CD4-positive, alpha-beta T cell (primary cell): Measurements from ENCODE around the gene KIF5C. TPM values are rescaled to one million over a fixed set of nuclear protein-coding genes. Genes with fewer than 3 reads are reported as not detected.

Experiments used
- ATAC-seq: fragments of 200-7000 bp; cut with Tn5 transposase; one replicate; pipeline ENCODE4 v1.10.0; 2022; ENCODE audit warnings: mild to moderate bottlenecking; ENCODE audit not compliant: poor library complexity
- CTCF ChIA-PET: fragments of 350-600 bp; sonication (Branson Sonifier 250); formaldehyde crosslinking; loops from one replicate; lab custom pipeline; 2021; ENCODE audit warnings: antibody characterized with exemption, inconsistent platforms; lab: Charles Lee
- POLR2A ChIA-PET: fragments of 350-600 bp; sonication (Branson Sonifier 250); formaldehyde crosslinking; loops from one replicate; lab custom pipeline; 2021; ENCODE audit warnings: antibody characterized with exemption, inconsistent platforms; lab: Charles Lee
- DNase-seq, 14 experiments: peaks; one replicate each; pipeline ENCODE4 v3.0.0-alpha.2; 2013 to 2020; ENCODE audit warnings: mixed read lengths in 2 of 14
- H3K27ac ChIP-seq, 2 donors: one replicate each; pipeline versions ENCODE4 v1.5.1 to v1.7.0; 2013; ENCODE audit warnings: low read length in 2 of 2, low read depth in 1 of 2, mild to moderate bottlenecking in 1 of 2
- H3K27me3 ChIP-seq, 2 experiments: 1 replicate in 1 of 2; 2 replicates in 1 of 2; pipeline versions ENCODE4 v1.6.1 to v1.7.0; 2013; ENCODE audit warnings: low read length in 2 of 2, control low read depth in 1 of 2, mild to moderate bottlenecking in 1 of 2, moderate library complexity in 1 of 2; ENCODE audit not compliant: insufficient read depth in 2 of 2, control insufficient read depth in 1 of 2
- H3K36me3 ChIP-seq: one replicate; pipeline ENCODE4 v1.6.1; 2013; ENCODE audit warnings: low read length, control low read depth; ENCODE audit not compliant: insufficient read depth
- H3K4me1 ChIP-seq: one replicate; pipeline ENCODE4 v1.6.1; 2013; ENCODE audit warnings: low read length, control low read depth; ENCODE audit not compliant: insufficient read depth
- H3K4me3 ChIP-seq: one replicate; pipeline ENCODE4 v1.5.1; 2013; ENCODE audit warnings: mild to moderate bottlenecking, low read length, moderate library complexity
- H3K9me3 ChIP-seq, 2 experiments: 1 replicate in 1 of 2; 2 replicates in 1 of 2; pipeline versions ENCODE4 v1.6.1 to v1.7.0; 2013; ENCODE audit warnings: low read length in 2 of 2, mild to moderate bottlenecking in 2 of 2, control low read depth in 1 of 2, moderate library complexity in 1 of 2; ENCODE audit not compliant: control insufficient read depth in 1 of 2, insufficient read depth in 1 of 2
- H3K27ac Mint-ChIP-seq: one replicate; pipeline ENCODE4 v1.8.0; 2020; ENCODE audit warnings: mixed read lengths
- H3K27me3 Mint-ChIP-seq: one replicate; pipeline ENCODE4 v1.8.0; 2021; ENCODE audit warnings: mixed read lengths
- H3K36me3 Mint-ChIP-seq: one replicate; pipeline ENCODE4 v1.8.0; 2021; ENCODE audit warnings: low read depth, mixed read lengths
- H3K4me1 Mint-ChIP-seq: one replicate; pipeline ENCODE4 v1.8.0; 2021; ENCODE audit warnings: low read depth, mixed read lengths
- H3K4me3 Mint-ChIP-seq: one replicate; pipeline ENCODE4 v1.8.0; 2020; ENCODE audit warnings: mild to moderate bottlenecking, mixed read lengths
- H3K9me3 Mint-ChIP-seq: one replicate; pipeline ENCODE4 v1.8.0; 2020; ENCODE audit warnings: mixed read lengths
- intact Hi-C, 2 experiments: fragments of 100-400 bp; cut with DNase I in 1 of 2; cut with micrococcal nuclease in 1 of 2; formaldehyde crosslinking; loops; one replicate each; pipeline versions ENCODE4 v1.15.1 to v1.9.0; 2023 to 2025; cut with DNase I, micrococcal nuclease
- total RNA-seq, 174 experiments: library from RNA in 2 of 174; stranded (reverse) in 2 of 174; gene quantifications; one replicate each; pipeline ENCODE4 v1.2.3 and lab custom pipeline; 2021 to 2026
- TF ChIP-seq, protein P1 (sequence below): fragments of 200-600 bp; IDR thresholded peaks from one replicate; pipeline ENCODE4 v1.8.0; 2022; ENCODE audit warnings: antibody characterized with exemption, mild to moderate bottlenecking

KIF5C gene
- total RNA-seq, 2 experiments from 2014 or later, result 7.3 to 8.1 TPM

DNA sequence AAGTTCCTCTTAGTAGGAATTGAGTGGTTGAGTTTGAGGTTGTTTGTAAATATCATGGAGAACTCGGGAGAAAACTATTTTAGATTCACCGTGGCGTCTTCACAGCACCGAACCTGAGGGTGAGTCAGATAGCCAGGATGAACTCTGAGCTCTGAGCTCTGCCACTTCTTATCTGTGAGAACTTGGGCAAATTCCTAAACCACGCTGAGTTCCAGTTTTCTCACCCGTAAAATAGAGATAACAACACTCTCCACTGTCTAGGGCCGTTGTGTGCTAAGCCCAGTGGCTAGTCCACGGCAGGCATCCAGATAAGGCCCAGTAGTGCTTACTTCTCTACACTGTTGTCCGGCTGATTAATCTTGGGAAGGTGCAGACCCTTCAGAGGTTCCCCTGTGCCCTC lies 7.0 kb downstream of the KIF5C start:
- H3K27ac Mint-ChIP-seq, result no peak overlapping the region
- TF ChIP-seq, protein P1, sequence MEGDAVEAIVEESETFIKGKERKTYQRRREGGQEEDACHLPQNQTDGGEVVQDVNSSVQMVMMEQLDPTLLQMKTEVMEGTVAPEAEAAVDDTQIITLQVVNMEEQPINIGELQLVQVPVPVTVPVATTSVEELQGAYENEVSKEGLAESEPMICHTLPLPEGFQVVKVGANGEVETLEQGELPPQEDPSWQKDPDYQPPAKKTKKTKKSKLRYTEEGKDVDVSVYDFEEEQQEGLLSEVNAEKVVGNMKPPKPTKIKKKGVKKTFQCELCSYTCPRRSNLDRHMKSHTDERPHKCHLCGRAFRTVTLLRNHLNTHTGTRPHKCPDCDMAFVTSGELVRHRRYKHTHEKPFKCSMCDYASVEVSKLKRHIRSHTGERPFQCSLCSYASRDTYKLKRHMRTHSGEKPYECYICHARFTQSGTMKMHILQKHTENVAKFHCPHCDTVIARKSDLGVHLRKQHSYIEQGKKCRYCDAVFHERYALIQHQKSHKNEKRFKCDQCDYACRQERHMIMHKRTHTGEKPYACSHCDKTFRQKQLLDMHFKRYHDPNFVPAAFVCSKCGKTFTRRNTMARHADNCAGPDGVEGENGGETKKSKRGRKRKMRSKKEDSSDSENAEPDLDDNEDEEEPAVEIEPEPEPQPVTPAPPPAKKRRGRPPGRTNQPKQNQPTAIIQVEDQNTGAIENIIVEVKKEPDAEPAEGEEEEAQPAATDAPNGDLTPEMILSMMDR, result no peak
- no peaks in the 10 kb centered on the region for H3K9me3 Mint-ChIP-seq
- ATAC-seq, result no peak
- H3K27me3 Mint-ChIP-seq, result peaks cover 38% of the 10 kb centered on the region
- H3K27me3 ChIP-seq, result peaks cover 0 to 6% of the 10 kb centered on the region in 2 experiments
- POLR2A ChIA-PET, result no interaction called here
- no peak overlapping the region for H3K4me3 ChIP-seq
- CTCF ChIA-PET, result no interaction called here
- no peak overlapping the region for H3K27ac ChIP-seq
- no peaks in the 10 kb centered on the region for H3K36me3 ChIP-seq
- H3K4me3 Mint-ChIP-seq, result no peak overlapping the region
- no peaks in the 10 kb centered on the region for H3K9me3 ChIP-seq
- peaks cover 2% of the 10 kb centered on the region for H3K36me3 Mint-ChIP-seq
- H3K4me1 Mint-ChIP-seq, result peaks cover 7% of the 10 kb centered on the region
- peaks cover 2% of the 10 kb centered on the region for H3K4me1 ChIP-seq
- DNase-seq, result no peak
- intact Hi-C loops, result no loop called here

DNA sequence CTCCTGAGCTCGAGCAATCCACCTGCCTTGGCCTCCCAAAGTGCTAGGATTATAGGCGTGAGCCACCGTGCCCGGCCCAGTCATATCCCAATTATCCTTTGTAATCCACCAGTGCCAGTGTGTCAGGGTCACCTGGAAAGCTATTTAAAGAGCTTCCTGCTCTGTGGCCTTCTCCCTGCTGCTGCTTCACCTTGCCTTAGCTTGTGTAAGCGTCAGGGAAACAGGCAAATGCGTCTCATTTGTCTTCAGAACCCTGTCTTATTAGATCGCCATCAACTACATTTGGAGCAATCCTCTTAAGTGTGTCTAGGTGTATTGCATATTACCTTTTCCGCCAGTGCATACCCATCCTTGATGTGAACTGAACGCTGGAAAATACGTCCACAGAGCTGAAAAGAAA lies 10.2 kb downstream of the KIF5C start:
- ATAC-seq, result no peak
- TF ChIP-seq, protein P1, result no peak
- POLR2A ChIA-PET, result no interaction called here
- H3K36me3 ChIP-seq, result no peaks in the 10 kb centered on the region
- peaks cover 18 to 25% of the 10 kb centered on the region in 2 experiments for H3K27me3 ChIP-seq
- no peaks in the 10 kb centered on the region for H3K36me3 Mint-ChIP-seq
- no peak overlapping the region for H3K4me3 Mint-ChIP-seq
- no peak overlapping the region for H3K27ac Mint-ChIP-seq
- intact Hi-C loops, result no loop called here
- DNase-seq, result no peak
- H3K4me1 Mint-ChIP-seq, result peaks cover 17% of the 10 kb centered on the region
- H3K9me3 Mint-ChIP-seq, result no peaks in the 10 kb centered on the region
- no peaks in the 10 kb centered on the region for H3K9me3 ChIP-seq
- H3K4me3 ChIP-seq, result no peak overlapping the region
- CTCF ChIA-PET, result no interaction called here
- H3K27ac ChIP-seq, result no peak overlapping the region
- peaks cover 54% of the 10 kb centered on the region for H3K27me3 Mint-ChIP-seq
- peaks cover 12% of the 10 kb centered on the region for H3K4me1 ChIP-seq

DNA sequence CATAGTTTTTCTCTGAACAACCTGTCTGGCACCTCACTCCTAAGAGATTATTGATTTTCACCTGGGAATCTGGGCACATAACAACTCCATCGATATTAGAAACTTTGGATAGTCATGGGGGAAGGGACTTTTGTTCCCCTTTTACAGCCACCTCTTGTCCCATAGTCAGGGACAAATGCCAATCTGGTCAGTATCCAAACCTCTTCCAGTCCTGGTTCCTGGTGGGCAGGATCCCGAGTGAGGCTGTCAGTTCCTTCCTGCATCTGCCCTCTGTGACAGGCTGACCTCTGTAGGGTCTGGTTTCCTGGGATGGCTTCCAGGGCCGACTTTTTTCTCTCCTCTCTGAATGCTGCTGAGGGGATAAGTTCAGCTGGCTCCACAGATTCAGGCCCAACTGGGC lies 11.0 kb downstream of the KIF5C start:
- no peak overlapping the region for H3K4me3 ChIP-seq
- intact Hi-C loops, result no loop called here
- no peaks in the 10 kb centered on the region for H3K9me3 ChIP-seq
- Mint-ChIP-seq H3K27me3 (peaks cover 60% of the 10 kb centered on the region), H3K9me3 (no peaks in the 10 kb centered on the region), H3K4me3 (no peak overlapping the region), H3K36me3 (no peaks in the 10 kb centered on the region), H3K4me1 (peaks cover 17% of the 10 kb centered on the region), H3K27ac (no peak overlapping the region)
- POLR2A ChIA-PET, result no interaction called here
- peaks cover 12% of the 10 kb centered on the region for H3K4me1 ChIP-seq
- H3K27me3 ChIP-seq, result peaks cover 18 to 25% of the 10 kb centered on the region in 2 experiments
- no peaks in the 10 kb centered on the region for H3K36me3 ChIP-seq
- ATAC-seq (no peak), DNase-seq (no peak)
- CTCF ChIA-PET, result no interaction called here
- TF ChIP-seq, protein P1, result no peak
- no peak overlapping the region for H3K27ac ChIP-seq
